ENCODE data around the gene SPPL3.

- TF ChIP-seq TAF1 (conservative IDR thresholded peaks at IDR 0.05) (no peak), SP1 (IDR thresholded peaks at IDR 0.05) (no peak), JUND (IDR thresholded peaks at IDR 0.05) (no peak), NR2F2 (IDR thresholded peaks at IDR 0.05) (no peak), YY1 (IDR thresholded peaks at IDR 0.05) (no peak), FOXA1 (IDR thresholded peaks at IDR 0.05) (no peak), EGR1 (IDR thresholded peaks at IDR 0.05; ENCODE audit: low read depth in 2 of 2) (no peak)
- TF ChIP-seq, protein P1, sequence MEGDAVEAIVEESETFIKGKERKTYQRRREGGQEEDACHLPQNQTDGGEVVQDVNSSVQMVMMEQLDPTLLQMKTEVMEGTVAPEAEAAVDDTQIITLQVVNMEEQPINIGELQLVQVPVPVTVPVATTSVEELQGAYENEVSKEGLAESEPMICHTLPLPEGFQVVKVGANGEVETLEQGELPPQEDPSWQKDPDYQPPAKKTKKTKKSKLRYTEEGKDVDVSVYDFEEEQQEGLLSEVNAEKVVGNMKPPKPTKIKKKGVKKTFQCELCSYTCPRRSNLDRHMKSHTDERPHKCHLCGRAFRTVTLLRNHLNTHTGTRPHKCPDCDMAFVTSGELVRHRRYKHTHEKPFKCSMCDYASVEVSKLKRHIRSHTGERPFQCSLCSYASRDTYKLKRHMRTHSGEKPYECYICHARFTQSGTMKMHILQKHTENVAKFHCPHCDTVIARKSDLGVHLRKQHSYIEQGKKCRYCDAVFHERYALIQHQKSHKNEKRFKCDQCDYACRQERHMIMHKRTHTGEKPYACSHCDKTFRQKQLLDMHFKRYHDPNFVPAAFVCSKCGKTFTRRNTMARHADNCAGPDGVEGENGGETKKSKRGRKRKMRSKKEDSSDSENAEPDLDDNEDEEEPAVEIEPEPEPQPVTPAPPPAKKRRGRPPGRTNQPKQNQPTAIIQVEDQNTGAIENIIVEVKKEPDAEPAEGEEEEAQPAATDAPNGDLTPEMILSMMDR (IDR thresholded peaks at IDR 0.05; ENCODE audit: low read depth, low read length, missing input control), result no peak
- TF ChIP-seq, protein P2, sequence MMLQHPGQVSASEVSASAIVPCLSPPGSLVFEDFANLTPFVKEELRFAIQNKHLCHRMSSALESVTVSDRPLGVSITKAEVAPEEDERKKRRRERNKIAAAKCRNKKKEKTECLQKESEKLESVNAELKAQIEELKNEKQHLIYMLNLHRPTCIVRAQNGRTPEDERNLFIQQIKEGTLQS (IDR thresholded peaks at IDR 0.05), result no peak
- TF ChIP-seq, protein P3, sequence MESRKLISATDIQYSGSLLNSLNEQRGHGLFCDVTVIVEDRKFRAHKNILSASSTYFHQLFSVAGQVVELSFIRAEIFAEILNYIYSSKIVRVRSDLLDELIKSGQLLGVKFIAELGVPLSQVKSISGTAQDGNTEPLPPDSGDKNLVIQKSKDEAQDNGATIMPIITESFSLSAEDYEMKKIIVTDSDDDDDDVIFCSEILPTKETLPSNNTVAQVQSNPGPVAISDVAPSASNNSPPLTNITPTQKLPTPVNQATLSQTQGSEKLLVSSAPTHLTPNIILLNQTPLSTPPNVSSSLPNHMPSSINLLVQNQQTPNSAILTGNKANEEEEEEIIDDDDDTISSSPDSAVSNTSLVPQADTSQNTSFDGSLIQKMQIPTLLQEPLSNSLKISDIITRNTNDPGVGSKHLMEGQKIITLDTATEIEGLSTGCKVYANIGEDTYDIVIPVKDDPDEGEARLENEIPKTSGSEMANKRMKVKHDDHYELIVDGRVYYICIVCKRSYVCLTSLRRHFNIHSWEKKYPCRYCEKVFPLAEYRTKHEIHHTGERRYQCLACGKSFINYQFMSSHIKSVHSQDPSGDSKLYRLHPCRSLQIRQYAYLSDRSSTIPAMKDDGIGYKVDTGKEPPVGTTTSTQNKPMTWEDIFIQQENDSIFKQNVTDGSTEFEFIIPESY (IDR thresholded peaks at IDR 0.05), result no peak
- TF ChIP-seq, protein P4, sequence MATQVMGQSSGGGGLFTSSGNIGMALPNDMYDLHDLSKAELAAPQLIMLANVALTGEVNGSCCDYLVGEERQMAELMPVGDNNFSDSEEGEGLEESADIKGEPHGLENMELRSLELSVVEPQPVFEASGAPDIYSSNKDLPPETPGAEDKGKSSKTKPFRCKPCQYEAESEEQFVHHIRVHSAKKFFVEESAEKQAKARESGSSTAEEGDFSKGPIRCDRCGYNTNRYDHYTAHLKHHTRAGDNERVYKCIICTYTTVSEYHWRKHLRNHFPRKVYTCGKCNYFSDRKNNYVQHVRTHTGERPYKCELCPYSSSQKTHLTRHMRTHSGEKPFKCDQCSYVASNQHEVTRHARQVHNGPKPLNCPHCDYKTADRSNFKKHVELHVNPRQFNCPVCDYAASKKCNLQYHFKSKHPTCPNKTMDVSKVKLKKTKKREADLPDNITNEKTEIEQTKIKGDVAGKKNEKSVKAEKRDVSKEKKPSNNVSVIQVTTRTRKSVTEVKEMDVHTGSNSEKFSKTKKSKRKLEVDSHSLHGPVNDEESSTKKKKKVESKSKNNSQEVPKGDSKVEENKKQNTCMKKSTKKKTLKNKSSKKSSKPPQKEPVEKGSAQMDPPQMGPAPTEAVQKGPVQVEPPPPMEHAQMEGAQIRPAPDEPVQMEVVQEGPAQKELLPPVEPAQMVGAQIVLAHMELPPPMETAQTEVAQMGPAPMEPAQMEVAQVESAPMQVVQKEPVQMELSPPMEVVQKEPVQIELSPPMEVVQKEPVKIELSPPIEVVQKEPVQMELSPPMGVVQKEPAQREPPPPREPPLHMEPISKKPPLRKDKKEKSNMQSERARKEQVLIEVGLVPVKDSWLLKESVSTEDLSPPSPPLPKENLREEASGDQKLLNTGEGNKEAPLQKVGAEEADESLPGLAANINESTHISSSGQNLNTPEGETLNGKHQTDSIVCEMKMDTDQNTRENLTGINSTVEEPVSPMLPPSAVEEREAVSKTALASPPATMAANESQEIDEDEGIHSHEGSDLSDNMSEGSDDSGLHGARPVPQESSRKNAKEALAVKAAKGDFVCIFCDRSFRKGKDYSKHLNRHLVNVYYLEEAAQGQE (IDR thresholded peaks at IDR 0.05), result no peak
- TF ChIP-seq, protein P5, sequence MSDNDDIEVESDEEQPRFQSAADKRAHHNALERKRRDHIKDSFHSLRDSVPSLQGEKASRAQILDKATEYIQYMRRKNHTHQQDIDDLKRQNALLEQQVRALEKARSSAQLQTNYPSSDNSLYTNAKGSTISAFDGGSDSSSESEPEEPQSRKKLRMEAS (IDR thresholded peaks at IDR 0.05), result no peak
Observed at GRCh38 chr12:120735181-120735580, 169.0 kb downstream of the SPPL3 start.

Measured in liver (tissue), 3 donors.